Stimulated activated CD8-positive, alpha-beta memory T cell treated with anti-CD3 and anti-CD28 coated beads, Interleukin-15, amount 100 ng/mL, for 48 hours (primary cell): ENCODE measurements around the gene MAN1C1.

Experiments
- DNase-seq, 2 donors: peaks; one replicate each; pipeline ENCODE4 v3.0.0-alpha.2; 2020; ENCODE audit warnings: low read depth in 2 of 2

Gene MAN1C1

GRCh38 chr1:25782608-25783201 lies 166.1 kb downstream of the MAN1C1 start:
- no peak for DNase-seq

GRCh38 chr1:25784575-25785051 lies 168.0 kb downstream of the MAN1C1 start:
- DNase-seq = no peak

DNA sequence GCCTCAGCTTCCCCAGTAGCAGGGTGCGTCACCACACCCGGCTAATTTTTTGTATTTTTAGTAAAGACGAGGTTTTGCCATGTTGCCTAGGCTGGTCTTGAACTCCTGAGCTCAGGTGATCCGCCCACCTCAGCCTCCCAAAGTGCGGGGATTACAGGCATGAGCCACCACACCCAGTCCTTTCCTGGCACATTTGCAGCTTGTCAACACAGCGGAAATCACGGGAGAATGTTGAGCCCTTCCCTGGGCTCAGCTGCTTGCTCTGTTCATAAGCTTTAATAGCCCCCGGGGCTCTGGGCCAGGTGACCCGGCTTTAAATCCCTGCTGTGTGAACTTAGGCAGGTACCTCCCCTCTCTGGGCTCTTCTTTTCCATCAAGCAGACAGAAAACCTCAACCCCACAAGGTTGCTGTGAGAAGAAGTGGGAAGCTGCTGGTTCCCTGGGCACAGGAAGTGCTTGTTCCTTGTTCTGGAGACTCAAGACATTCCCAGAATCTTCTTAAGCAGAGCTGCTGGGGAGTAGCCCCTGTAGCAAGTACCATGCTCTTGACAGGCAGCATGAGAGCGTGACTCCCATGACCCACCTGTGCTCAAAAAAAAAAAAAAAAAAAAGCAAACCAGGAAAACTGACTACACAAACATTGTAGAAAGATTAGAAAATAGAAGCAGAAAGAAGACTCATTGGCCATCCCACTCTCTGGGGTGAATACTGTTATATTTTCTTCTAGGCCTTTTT lies 168.9 kb downstream of the MAN1C1 start:
- no peak for DNase-seq

DNA sequence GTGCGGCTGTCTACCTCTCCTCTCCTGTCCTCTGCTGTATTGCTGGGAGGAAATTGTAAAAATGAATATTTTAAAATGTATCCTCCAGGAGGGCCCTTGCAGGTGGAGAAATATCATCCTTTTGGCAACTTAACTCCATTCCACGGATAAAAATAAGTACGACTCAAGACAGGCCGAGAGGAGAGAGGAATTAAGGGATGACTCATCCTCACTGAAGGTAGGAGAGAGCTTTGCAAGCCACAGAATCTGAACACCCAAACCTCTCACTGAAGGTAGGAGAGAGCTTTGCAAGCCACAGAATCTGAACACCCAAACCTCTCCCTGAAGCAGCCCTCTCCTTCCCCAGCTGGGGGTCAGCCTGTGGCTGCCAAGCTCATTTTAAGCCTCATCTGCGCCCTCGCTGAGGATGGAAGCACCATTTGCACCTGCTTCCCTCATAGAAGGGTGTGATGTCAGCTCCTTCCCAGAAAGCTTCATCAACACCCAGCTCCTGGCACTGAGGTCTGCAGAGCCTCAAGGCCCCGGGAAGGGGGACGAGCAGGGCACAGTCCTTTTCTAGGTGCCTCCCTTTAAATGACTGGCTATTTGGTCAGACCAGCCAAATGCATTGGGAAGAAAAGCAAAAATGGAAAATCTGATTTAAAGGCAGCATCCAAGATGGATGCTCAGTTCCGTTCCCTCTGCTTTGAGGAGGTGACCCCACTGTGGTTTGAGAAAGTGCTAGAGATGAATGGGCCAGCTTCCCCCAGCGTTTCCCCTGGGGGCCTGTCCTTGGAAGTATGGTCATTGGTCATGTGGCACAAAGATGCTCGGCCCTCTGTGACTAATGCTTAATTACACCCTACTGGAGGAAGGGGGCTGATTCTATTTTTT lies 170.5 kb downstream of the MAN1C1 start:
- no peak for DNase-seq

DNA sequence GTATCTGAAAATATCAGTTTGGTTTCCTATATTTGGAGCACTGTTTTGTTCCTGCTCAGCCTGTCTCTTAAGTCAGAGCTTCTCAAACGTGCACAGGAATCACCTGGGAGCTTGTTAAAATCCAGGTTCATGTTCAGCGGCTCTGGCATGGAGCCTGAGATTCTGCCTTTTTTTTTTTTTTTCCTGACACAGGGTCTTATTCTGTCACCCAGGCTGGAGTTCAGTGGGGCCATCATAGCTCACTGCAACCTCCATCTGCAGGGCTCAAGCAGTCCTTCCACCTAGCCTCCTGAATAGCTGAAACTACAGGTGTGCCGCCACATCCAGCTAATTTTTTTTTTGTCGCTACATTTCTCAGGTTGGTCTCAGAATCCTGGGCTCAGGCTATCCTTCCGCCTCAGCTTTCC lies 171.2 kb downstream of the MAN1C1 start:
- DNase-seq = no peak

GRCh38 chr1:25790472-25790871 lies 173.9 kb downstream of the MAN1C1 start:
- DNase-seq = no peak

DNA sequence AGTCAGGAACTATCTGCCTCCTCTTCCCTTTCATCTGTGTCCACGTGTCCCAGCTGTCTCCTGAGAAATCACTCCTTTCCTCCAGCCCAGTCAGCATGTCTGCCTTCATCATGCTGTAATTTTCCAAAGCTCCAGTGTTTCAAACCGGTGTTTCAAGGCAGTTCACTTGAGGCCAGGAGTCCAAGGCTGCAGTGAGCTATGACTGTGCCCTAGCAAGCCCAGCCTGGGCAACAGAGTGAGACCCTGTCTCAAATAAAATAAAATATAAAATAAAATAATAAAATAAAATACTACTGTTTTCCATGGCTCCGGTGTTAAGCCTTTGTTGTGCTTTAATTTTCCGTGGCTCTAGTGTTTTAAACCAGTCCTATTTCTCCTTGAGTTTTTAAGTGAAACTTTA lies 175.5 kb downstream of the MAN1C1 start:
- DNase-seq = no peak

GRCh38 chr1:25793585-25794170 lies 177.1 kb downstream of the MAN1C1 start:
- no peak for DNase-seq

DNA sequence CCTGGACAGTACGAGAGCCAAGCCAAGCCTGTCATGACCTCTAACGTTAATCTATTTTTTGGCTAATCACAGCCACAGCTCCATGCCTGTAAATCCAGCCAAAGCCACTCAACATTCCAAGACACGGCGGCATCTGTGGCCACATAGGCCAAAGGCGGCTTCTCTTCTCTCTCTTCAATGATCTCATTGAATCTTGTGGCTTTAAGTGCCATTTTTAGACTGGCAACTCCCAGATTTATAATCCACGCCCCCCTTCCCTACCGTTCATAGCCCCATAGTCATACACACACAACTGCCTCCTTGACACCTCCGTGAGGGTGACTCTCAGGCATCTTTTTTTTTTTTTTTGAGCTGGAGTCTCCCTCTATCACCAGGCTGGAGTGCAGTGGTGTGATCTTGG lies 177.7 kb downstream of the MAN1C1 start:
- no peak for DNase-seq

GRCh38 chr1:25795211-25795610 lies 178.6 kb downstream of the MAN1C1 start:
- no peak for DNase-seq

DNA sequence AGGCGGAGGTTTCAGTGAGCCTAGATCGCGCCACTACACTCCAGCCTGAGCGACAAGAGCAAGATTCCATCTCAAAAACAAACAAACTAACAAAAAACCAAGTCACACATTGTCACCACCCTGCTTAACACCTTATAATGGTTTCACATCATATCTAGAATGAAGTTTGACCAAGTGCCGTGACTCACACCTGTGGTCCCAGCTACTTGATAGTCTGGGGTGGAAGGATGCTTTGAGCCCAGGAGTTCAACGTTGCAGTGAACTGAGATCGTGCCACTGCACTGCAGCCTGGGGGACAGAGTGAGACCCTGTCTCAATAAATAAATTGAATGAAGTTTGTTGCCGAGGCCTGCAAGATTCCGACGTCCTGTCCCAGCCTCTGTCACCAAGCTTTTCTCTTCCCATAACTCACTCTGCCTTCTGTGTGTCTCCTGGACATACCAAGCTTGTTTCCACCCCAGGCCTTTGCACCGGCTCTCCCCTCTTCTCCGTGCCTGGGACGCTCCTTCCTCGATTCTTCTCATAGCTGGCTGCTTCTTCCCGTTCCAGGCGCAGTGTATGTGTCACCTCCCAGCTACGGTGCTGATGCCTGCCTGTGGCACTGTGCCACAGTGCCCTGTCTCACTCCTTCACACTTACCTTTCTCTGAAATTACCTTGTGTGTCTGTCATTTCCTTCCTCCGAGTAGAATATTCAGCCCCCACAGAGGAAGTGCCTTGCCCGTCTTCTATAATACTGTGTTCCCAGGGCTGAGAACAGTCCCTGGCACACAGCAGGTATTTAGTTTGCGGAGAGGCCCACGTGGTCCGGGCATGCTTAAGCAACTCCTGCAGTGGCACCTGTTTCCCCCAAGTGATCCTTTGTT lies 179.6 kb downstream of the MAN1C1 start:
- DNase-seq = peak in 1 of 2 donors; percentile 40

DNA sequence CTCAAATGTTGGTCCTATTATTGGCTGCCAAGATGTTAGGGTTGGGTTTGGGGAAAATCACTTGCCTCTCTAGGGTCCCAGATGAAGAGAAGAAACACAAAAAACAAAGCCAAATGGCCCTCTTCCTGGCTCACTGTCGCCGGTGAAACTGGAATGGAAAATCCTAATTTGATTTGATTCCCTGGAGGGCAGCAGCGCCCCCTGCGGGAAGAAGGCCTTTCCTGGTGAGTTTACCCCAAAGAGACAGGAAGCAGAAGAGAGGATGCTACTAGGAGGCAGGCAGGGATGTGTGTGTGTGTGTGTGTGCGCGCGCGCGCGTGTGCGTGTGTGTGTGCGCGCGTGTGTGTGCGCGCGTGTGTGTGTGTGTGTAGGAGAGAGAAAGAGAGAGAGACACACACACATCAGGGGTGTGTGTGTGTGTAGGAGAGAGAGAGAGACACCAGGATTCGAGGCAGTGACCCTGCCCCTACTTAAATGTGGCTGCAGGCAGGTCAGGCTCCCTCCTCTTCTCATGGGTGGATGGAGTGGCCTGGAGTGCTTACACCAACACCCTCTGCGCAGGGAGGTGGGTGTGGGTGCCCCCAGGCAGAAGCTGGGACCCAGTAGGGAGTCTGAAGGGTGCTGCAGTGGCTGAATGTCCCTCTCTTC lies 180.3 kb downstream of the MAN1C1 start:
- peak; percentile 55 to 61 for DNase-seq

GRCh38 chr1:25797939-25798338 lies 181.3 kb downstream of the MAN1C1 start:
- DNase-seq = peak in 1 of 2 donors; percentile 24

GRCh38 chr1:25798666-25799351 lies 182.2 kb downstream of the MAN1C1 start:
- DNase-seq = no peak

GRCh38 chr1:25799352-25799934 lies 182.9 kb downstream of the MAN1C1 start:
- no peak for DNase-seq

GRCh38 chr1:25799935-25800702 lies 183.5 kb downstream of the MAN1C1 start, which contains the start of gene SELENON:
SELENON (plus strand) TSS chr1:25800193; CDS start chr1:25800231, 38 bp downstream.
- DNase-seq = no peak

- DNase-seq = no peak
Measured at GRCh38 chr1:25800703-25801377, 184.2 kb downstream of the MAN1C1 start.

- no peak for DNase-seq
Measured at GRCh38 chr1:25802915-25803314, 186.3 kb downstream of the MAN1C1 start.
